Panc1 (cell line): ENCODE measurements around the gene SLC30A4.

Source experiments
- CTCF ChIP-seq: fragments of 450-650 bp; IDR thresholded peaks from 2 replicates; pipeline ENCODE4 v1.5.1; 2017; ENCODE audit warnings: mild to moderate bottlenecking
- POLR2AphosphoS5 ChIP-seq: IDR thresholded peaks from 2 replicates; pipeline ENCODE4 v1.6.1; 2012; ENCODE audit warnings: mild to moderate bottlenecking, low read depth, low read length, moderate library complexity
- REST ChIP-seq, 2 experiments: IDR thresholded peaks; 2 replicates each; pipeline ENCODE4 v1.6.1; 2011 to 2012; ENCODE audit warnings: low read depth in 2 of 2, control low read depth in 1 of 2, low read length in 1 of 2, mild to moderate bottlenecking in 1 of 2, moderate library complexity in 1 of 2; ENCODE audit not compliant: insufficient read depth in 1 of 2
- SIN3A ChIP-seq: IDR thresholded peaks from 2 replicates; pipeline ENCODE4 v1.6.1; 2012; ENCODE audit warnings: low read depth, mild to moderate bottlenecking, low read length, moderate library complexity, borderline replicate concordance; ENCODE audit not compliant: insufficient read depth
- TCF7L2 ChIP-seq: IDR thresholded peaks from 2 replicates; pipeline ENCODE4 v1.6.1; 2011; ENCODE audit warnings: mild to moderate bottlenecking, low read depth, low read length, inconsistent platforms

DNA sequence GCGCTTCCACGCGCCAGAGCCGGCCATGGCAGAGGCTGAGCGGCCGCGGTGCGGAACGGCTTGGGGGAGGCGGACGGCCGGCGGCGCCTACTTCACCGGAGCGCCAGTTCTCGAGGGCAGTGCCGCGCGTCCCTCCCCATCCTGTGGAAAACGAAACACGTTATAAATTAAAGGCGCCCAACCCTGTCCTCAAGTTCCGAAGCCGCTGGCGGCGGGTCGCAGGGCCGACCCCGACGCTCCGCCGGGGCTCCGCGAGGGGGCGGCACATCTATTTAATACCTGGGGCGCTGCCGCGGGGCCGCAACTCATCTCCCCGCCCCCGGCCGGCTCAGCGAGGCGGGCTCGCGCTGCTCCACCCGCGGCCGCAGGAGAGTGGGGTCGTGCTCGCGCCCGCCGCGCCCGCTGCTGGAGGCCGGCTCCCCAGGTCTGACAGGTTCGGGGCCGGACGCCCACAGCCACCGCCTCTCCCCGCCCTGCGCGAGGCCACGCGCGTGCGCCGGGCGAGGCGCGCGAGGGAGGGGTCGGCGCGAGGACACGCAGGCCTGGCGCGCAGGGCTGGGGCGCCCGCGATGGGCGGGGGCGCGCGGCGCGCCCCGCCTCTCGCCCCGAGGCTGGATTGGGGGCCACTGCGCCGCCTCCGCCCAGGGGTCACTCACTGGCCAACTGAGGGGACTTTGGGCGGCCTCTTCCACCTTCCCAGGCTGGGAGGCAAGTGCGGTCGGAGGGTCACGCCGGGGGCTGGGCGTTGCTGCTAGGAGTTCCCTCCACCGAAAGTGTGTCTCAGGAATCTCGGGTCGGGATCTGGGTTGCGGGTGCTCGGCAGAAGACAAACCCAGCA lies at the start of gene SLC30A4:
- no peak for TF ChIP-seq TCF7L2
- peak; percentile 80 for TF ChIP-seq CTCF
- no peak; the same call in 1 of the 2 replicates for TF ChIP-seq POLR2AphosphoS5
- TF ChIP-seq SIN3A: peak; percentile 62; the same call in 1 of the 2 replicates
- TF ChIP-seq REST (IDR thresholded peaks at IDR 0.05; ENCODE audit: insufficient read depth in 1 of 2, low read depth in 2 of 2, low read length in 1 of 2): no peak
